DND-41 (cell line): Measurements from ENCODE around the gene SLK.

ENCODE experiments used
- ATAC-seq: fragments of 200-7000 bp; cut with Tn5 transposase; 3 replicates; pipeline ENCODE4 v1.9.1; 2021; ENCODE audit warnings: low read depth; ENCODE audit not compliant: insufficient read depth
- DNase-seq: peaks from one replicate; pipeline ENCODE4 v3.0.0-alpha.2; 2020
- H2AFZ ChIP-seq: 2 replicates; pipeline ENCODE4 v1.6.0; 2012; ENCODE audit warnings: low read depth, low read length
- H3K27ac ChIP-seq: 2 replicates; pipeline ENCODE4 v1.5.1; 2012; ENCODE audit warnings: low read length, inconsistent platforms
- H3K27me3 ChIP-seq: fragments of 200-600 bp; sonication (generic); 2 replicates; pipeline ENCODE4 v1.6.0; 2012; ENCODE audit warnings: low read length, mild to moderate bottlenecking, inconsistent platforms; ENCODE audit not compliant: insufficient read depth, poor library complexity
- H3K36me3 ChIP-seq: 2 replicates; pipeline ENCODE4 v1.5.1; 2012; ENCODE audit warnings: low read length, inconsistent platforms; ENCODE audit not compliant: insufficient read depth
- H3K4me1 ChIP-seq: 2 replicates; pipeline ENCODE4 v1.5.1; 2012; ENCODE audit warnings: mild to moderate bottlenecking, low read length; ENCODE audit not compliant: insufficient read depth
- H3K4me2 ChIP-seq: 2 replicates; pipeline ENCODE4 v1.6.0; 2012; ENCODE audit warnings: mild to moderate bottlenecking, moderate library complexity, low read length, inconsistent platforms; ENCODE audit not compliant: insufficient read depth
- H3K4me3 ChIP-seq, 2 experiments: fragments of 200-600 bp in 1 of 2; shearing (Covaris generic) in 1 of 2; 2 replicates each; pipeline ENCODE4 v1.5.1; 2012 to 2016; ENCODE audit warnings: inconsistent platforms in 2 of 2, low read length in 2 of 2, mild to moderate bottlenecking in 2 of 2, low read depth in 1 of 2, moderate library complexity in 1 of 2
- H3K79me2 ChIP-seq: 2 replicates; pipeline ENCODE4 v1.6.0; 2012; ENCODE audit warnings: low read length, inconsistent platforms; ENCODE audit not compliant: insufficient read depth
- H3K9ac ChIP-seq: 2 replicates; pipeline ENCODE4 v1.6.0; 2012; ENCODE audit warnings: low read depth, mild to moderate bottlenecking, inconsistent platforms, low read length, moderate library complexity
- H3K9me3 ChIP-seq: 2 replicates; pipeline ENCODE4 v1.5.1; 2012; ENCODE audit warnings: low read length, moderate library complexity, mild to moderate bottlenecking, inconsistent platforms; ENCODE audit not compliant: insufficient read depth, severe bottlenecking
- H4K20me1 ChIP-seq: 2 replicates; pipeline ENCODE4 v1.6.0; 2012; ENCODE audit warnings: low read length; ENCODE audit not compliant: insufficient read depth
- EZH2 ChIP-seq: IDR thresholded peaks from 3 replicates; pipeline ENCODE4 v1.6.1; 2012; ENCODE audit warnings: borderline replicate concordance, low read depth, mild to moderate bottlenecking, moderate library complexity, low read length, inconsistent platforms; ENCODE audit not compliant: severe bottlenecking
- TF ChIP-seq, protein P1 (sequence below): IDR thresholded peaks from 2 replicates; pipeline ENCODE4 v1.5.1; 2012; ENCODE audit warnings: borderline replicate concordance, low read length, moderate library complexity, mild to moderate bottlenecking; ENCODE audit not compliant: poor library complexity, severe bottlenecking; ENCODE audit errors: extremely low read depth

The SLK gene

DNA sequence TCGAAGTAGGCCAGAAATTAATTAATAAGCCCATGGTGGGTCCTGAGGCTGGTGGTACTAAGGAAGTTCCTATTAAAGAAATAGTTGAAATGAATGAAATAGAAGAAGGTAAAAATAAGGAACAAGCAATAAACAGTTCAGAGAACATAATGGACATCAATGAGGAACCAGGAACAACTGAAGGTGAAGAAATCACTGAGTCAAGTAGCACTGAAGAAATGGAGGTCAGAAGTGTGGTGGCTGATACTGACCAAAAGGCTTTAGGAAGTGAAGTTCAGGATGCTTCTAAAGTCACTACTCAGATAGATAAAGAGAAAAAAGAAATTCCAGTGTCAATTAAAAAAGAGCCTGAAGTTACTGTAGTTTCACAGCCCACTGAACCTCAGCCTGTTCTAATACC, 36.0 kb downstream of the SLK start:
- H3K4me1 ChIP-seq = no peaks in the 10 kb centered on the region
- TF ChIP-seq, protein P1, sequence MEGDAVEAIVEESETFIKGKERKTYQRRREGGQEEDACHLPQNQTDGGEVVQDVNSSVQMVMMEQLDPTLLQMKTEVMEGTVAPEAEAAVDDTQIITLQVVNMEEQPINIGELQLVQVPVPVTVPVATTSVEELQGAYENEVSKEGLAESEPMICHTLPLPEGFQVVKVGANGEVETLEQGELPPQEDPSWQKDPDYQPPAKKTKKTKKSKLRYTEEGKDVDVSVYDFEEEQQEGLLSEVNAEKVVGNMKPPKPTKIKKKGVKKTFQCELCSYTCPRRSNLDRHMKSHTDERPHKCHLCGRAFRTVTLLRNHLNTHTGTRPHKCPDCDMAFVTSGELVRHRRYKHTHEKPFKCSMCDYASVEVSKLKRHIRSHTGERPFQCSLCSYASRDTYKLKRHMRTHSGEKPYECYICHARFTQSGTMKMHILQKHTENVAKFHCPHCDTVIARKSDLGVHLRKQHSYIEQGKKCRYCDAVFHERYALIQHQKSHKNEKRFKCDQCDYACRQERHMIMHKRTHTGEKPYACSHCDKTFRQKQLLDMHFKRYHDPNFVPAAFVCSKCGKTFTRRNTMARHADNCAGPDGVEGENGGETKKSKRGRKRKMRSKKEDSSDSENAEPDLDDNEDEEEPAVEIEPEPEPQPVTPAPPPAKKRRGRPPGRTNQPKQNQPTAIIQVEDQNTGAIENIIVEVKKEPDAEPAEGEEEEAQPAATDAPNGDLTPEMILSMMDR = no peak
- no peak for TF ChIP-seq EZH2
- no peak overlapping the region for H3K4me3 ChIP-seq
- no peak for DNase-seq
- no peak for ATAC-seq
- H3K9me3 ChIP-seq = no peaks in the 10 kb centered on the region
- no peaks in the 10 kb centered on the region for H4K20me1 ChIP-seq
- H3K36me3 ChIP-seq = peaks cover 75% of the 10 kb centered on the region
- no peaks in the 10 kb centered on the region for H3K27me3 ChIP-seq
- no peak overlapping the region for H2AFZ ChIP-seq
- H3K79me2 ChIP-seq = no peaks in the 10 kb centered on the region
- H3K4me2 ChIP-seq = no peak overlapping the region
- no peak overlapping the region for H3K27ac ChIP-seq
- H3K9ac ChIP-seq = no peak overlapping the region

DNA sequence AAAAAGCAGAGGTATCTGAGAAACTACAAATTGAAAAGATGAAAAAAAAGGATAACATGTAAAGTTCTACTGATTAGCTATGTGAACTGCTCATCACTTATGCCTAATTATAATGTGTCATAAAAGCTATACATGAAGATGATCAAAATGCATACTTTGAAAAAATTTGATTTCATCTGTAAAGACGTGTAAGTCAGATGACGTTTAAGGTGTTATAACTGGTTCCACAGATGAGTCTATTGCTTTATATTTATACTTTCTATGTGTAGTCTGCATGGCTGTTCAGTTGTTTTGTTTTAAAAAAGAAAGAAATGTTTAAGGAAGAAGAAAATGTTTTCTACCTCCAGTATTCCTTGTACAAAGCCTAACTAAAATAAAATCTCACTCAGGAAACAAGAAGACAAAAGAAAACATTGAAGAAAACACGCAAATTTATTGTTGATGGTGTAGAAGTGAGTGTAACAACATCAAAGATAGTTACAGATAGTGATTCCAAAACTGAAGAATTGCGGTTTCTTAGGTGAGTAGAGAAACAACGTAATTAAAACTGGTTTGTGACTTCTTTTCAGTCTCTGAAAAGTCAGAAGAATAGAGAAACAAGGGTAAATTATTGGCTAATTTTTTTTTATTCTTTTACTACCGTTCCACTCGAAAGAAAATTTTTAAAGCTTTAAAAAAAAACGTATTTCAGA, 38.4 kb downstream of the SLK start:
- no peaks in the 10 kb centered on the region for H3K79me2 ChIP-seq
- H3K27me3 ChIP-seq = no peaks in the 10 kb centered on the region
- no peak overlapping the region for H3K27ac ChIP-seq
- no peaks in the 10 kb centered on the region for H4K20me1 ChIP-seq
- no peak overlapping the region for H2AFZ ChIP-seq
- H3K9ac ChIP-seq = no peak overlapping the region
- TF ChIP-seq EZH2 = no peak
- TF ChIP-seq, protein P1 = no peak
- ATAC-seq (no peak), DNase-seq (no peak)
- H3K36me3 ChIP-seq = peaks cover 65% of the 10 kb centered on the region
- H3K4me3 ChIP-seq = no peak overlapping the region
- H3K4me2 ChIP-seq = no peak overlapping the region
- no peaks in the 10 kb centered on the region for H3K9me3 ChIP-seq
- no peaks in the 10 kb centered on the region for H3K4me1 ChIP-seq

DNA sequence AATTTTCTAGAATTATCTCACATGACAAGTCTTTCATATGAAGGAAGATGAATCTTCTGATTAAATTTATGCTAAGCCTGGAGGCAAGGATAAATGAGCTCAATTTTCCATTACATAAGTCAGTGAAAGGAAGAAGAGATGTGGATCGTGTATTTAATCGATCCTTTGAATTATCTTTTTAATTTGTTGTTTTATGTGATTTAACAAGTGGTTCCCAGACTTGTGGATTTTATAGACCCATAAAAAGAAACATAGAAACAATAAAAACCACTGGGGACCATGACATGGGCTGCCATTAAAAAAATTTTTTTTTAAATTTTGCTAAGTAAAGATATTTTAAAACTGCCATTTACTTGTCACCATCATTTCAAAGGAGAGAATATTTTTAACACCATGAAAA, 45.0 kb downstream of the SLK start:
- TF ChIP-seq, protein P1 = no peak
- no peak for TF ChIP-seq EZH2
- peaks cover 35% of the 10 kb centered on the region for H3K36me3 ChIP-seq

More for the DNA sequence above, 45.0 kb downstream of the SLK start:
- Histone ChIP-seq H4K20me1 (no peaks in the 10 kb centered on the region), H3K9ac (no peak overlapping the region), H3K9me3 (no peaks in the 10 kb centered on the region), H3K27ac (no peak overlapping the region), H3K79me2 (no peaks in the 10 kb centered on the region), H3K4me2 (no peak overlapping the region), H2AFZ (no peak overlapping the region), H3K4me3 (no peak overlapping the region), H3K27me3 (no peaks in the 10 kb centered on the region), H3K4me1 (no peaks in the 10 kb centered on the region)
- DNase-seq (no peak), ATAC-seq (no peak)
